ENCODE results near the gene MORN1.
"Not testable (repeated sequence)": the region's sequence is repeated elsewhere in the genome, so short reads cannot be mapped to it uniquely, and the experiment has no call there.

The MORN1 gene

DNA sequence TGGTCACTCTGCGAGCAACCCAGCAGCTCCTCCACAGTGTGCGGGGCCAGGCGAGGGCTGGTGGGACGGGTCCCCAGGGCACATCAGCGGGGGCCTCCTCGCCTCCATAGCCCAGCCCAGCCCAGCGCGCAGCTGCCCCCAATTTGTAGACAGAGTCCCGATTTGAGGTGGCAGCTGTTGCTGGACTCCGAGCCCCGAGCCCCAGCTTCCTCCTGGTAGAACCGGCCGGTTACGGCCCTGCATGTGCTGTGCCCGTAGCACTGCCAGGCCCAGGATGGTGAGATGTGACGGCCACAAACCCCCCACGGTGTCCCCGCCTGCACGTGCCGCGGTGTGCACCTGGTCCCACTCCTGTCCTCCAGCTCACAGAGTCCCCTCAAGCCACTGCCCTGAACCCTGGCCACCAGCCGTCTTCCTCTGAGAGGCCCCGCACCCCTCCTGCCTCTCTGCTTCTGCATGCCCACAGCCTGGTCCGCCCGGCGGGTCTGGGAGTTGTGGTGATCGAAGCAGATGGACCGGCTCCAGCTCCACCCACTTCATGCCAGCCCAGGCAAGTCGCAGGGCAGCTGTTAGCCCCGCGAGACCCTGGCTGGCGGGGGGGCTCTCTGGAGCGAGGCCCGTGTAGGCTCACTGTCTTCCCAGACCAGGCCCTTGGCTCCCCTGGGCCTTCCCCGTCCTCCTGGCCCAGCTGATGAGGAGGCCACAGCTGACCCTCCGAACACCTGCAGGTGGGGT is 55.5 kb downstream of the MORN1 start:
- H4K91ac ChIP-seq (ENCODE audit: low read depth, low read length, poor library complexity), result no peak overlapping the region
- no peak overlapping the region for H3K14ac ChIP-seq (ENCODE audit: low read length)
- no peaks in the 10 kb centered on the region for H3K36me3 ChIP-seq (replicated peaks in 1 of 2; ENCODE audit: control insufficient read depth in 2 of 2, insufficient read depth in 2 of 2, low read length in 2 of 2)
- no peak overlapping the region for H2AFZ ChIP-seq (ENCODE audit: low read length)
- peaks cover 4 to 16% of the 10 kb centered on the region in 2 donors for H3K4me1 ChIP-seq (ENCODE audit: control insufficient read depth in 2 of 2, insufficient read depth in 1 of 2, low read depth in 1 of 2, low read length in 2 of 2)
- peak overlapping the region; percentile 82 for H2BK5ac ChIP-seq (ENCODE audit: low read length)
- peak overlapping the region; percentile 73 for H2BK120ac ChIP-seq (ENCODE audit: low read depth, low read length)
- DNase-seq (ENCODE audit: low spot score), result no peak
- no peak overlapping the region for H4K8ac ChIP-seq (ENCODE audit: low read depth, low read length)
- H3K27me3 ChIP-seq (ENCODE audit: control insufficient read depth in 3 of 3, insufficient read depth in 3 of 3, low read depth in 1 of 3, low read length in 3 of 3), result no peaks in the 10 kb centered on the region
- no peaks in the 10 kb centered on the region for H3K9me3 ChIP-seq (replicated peaks in 1 of 2; ENCODE audit: control insufficient read depth in 2 of 2, insufficient read depth in 1 of 2, low read depth in 1 of 2, low read length in 2 of 2)
- WGBS, 2 donors (ENCODE audit: extremely low coverage in 2 of 2, insufficient read length in 2 of 2, insufficient replicate concordance in 1 of 2), result no CpG with 5 or more reads among the region's 36 CpGs
- H2BK12ac ChIP-seq (ENCODE audit: low read length), result peak overlapping the region; percentile 73
- H3K79me1 ChIP-seq (ENCODE audit: low read depth, low read length), result no peaks in the 10 kb centered on the region
- no peak overlapping the region for H3K27ac ChIP-seq (replicated peaks; ENCODE audit: low read length)
- no peak overlapping the region for H3K4me2 ChIP-seq (ENCODE audit: insufficient read depth, low read length, poor library complexity, severe bottlenecking)
- H2AK5ac ChIP-seq (ENCODE audit: low read depth, low read length), result peak overlapping the region; percentile 98
- H3K9ac ChIP-seq (ENCODE audit: low read depth, low read length, poor library complexity), result peak overlapping the region; percentile 63
- H3K18ac ChIP-seq (ENCODE audit: low read length), result peak overlapping the region; percentile 85
- peak overlapping the region; percentile 91 for H2BK15ac ChIP-seq (ENCODE audit: low read length)
- peak overlapping the region; percentile 85 for H3K4ac ChIP-seq (ENCODE audit: low read length)
- no peak overlapping the region for H3K4me3 ChIP-seq (ENCODE audit: low read length in 2 of 2)
- peak overlapping the region; percentile 44 for H3K23ac ChIP-seq (ENCODE audit: low read depth, low read length, poor library complexity)

DNA sequence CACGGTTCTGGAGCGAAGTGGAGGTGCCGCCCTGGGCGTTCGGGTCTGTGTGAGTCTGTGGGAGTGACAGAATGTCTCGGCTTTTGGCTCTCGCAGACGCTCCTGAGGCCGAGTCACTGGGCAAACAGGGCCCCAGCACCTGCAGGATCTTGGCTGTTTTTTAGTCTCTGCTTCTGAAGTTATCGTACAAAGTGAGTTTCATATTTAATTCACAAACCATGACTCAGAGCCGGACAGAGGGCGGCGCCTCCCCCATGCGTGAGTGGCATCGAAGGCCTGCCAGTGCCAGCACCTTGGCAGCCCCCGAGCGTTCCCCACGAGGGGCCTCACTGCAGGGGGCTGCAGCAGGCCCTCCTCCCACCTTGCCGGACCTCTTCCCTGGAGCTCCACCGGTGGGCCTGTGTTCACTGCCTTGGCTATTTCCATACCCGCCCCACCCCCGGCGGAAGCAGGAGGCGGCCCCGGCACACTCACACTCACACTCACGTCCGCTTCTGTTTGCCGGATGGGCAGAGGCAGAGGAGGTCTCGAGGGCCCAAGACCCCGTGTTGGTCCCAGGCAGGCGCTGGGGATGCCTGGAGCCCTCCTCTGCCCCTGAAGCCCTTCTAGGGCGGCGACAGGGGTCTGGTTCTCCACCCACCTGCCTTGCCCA is 56.3 kb downstream of the MORN1 start:
- H4K8ac ChIP-seq (ENCODE audit: low read depth, low read length), result no peak overlapping the region
- H3K9me3 ChIP-seq (replicated peaks in 1 of 2; ENCODE audit: control insufficient read depth in 2 of 2, insufficient read depth in 1 of 2, low read depth in 1 of 2, low read length in 2 of 2), result no peaks in the 10 kb centered on the region
- H2AFZ ChIP-seq (ENCODE audit: low read length), result no peak overlapping the region
- no peak overlapping the region for H4K91ac ChIP-seq (ENCODE audit: low read depth, low read length, poor library complexity)
- no CpG with 5 or more reads among the region's 33 CpGs for WGBS, 2 donors (ENCODE audit: extremely low coverage in 2 of 2, insufficient read length in 2 of 2, insufficient replicate concordance in 1 of 2)
- no peak overlapping the region for H3K27ac ChIP-seq (replicated peaks; ENCODE audit: low read length)
- H3K79me1 ChIP-seq (ENCODE audit: low read depth, low read length), result no peaks in the 10 kb centered on the region
- no peak for DNase-seq (ENCODE audit: low spot score)
- H3K18ac ChIP-seq (ENCODE audit: low read length), result peak overlapping the region; percentile 80
- no peak overlapping the region for H3K4me3 ChIP-seq (ENCODE audit: low read length in 2 of 2)
- H3K4me1 ChIP-seq (ENCODE audit: control insufficient read depth in 2 of 2, insufficient read depth in 1 of 2, low read depth in 1 of 2, low read length in 2 of 2), result peaks cover 10 to 22% of the 10 kb centered on the region in 2 donors
- H3K36me3 ChIP-seq (replicated peaks in 1 of 2; ENCODE audit: control insufficient read depth in 2 of 2, insufficient read depth in 2 of 2, low read length in 2 of 2), result no peaks in the 10 kb centered on the region
- H2AK5ac ChIP-seq (ENCODE audit: low read depth, low read length), result peak overlapping the region; percentile 98
- H3K27me3 ChIP-seq (ENCODE audit: control insufficient read depth in 3 of 3, insufficient read depth in 3 of 3, low read depth in 1 of 3, low read length in 3 of 3), result no peaks in the 10 kb centered on the region
- H2BK120ac ChIP-seq (ENCODE audit: low read depth, low read length), result no peak overlapping the region
- H3K23ac ChIP-seq (ENCODE audit: low read depth, low read length, poor library complexity), result peak overlapping the region; percentile 73
- no peak overlapping the region for H3K4me2 ChIP-seq (ENCODE audit: insufficient read depth, low read length, poor library complexity, severe bottlenecking)
- H3K14ac ChIP-seq (ENCODE audit: low read length), result no peak overlapping the region
- no peak overlapping the region for H3K4ac ChIP-seq (ENCODE audit: low read length)
- H2BK12ac ChIP-seq (ENCODE audit: low read length), result no peak overlapping the region
- peak overlapping the region; percentile 91 for H2BK15ac ChIP-seq (ENCODE audit: low read length)
- H3K9ac ChIP-seq (ENCODE audit: low read depth, low read length, poor library complexity), result peak overlapping the region; percentile 81
- H2BK5ac ChIP-seq (ENCODE audit: low read length), result no peak overlapping the region

DNA sequence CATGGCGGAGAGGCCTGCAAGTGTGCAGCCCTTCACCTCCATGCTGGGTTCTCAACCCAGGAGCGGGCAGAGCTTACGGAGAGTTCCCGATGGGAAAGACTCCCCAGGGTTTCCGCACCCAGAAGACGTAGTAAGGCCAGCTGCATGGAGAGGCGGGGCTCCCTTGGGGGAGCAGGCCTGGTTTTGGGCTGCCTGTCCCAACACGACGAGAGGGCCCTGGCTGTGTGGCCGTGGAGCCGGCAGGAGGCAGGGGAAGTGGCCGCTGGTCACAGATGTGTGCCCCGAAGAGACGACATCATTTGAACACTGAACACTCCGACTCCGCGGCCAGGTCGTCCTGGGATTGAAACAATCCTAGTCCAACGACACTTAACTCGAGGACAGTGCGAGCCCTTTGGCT is 57.0 kb downstream of the MORN1 start:
- Histone ChIP-seq H2AK5ac (ENCODE audit: low read depth, low read length) (peak overlapping the region; percentile 86), H2BK15ac (ENCODE audit: low read length) (no peak overlapping the region), H3K79me1 (ENCODE audit: low read depth, low read length) (no peaks in the 10 kb centered on the region), H3K4ac (ENCODE audit: low read length) (no peak overlapping the region), H3K23ac (ENCODE audit: low read depth, low read length, poor library complexity) (peak overlapping the region; percentile 73), H3K4me3 (ENCODE audit: low read length in 2 of 2) (no peak overlapping the region), H3K9me3 (replicated peaks in 1 of 2; ENCODE audit: control insufficient read depth in 2 of 2, insufficient read depth in 1 of 2, low read depth in 1 of 2, low read length in 2 of 2) (no peaks in the 10 kb centered on the region), H2BK5ac (ENCODE audit: low read length) (peak overlapping the region; percentile 53), H2BK12ac (ENCODE audit: low read length) (no peak overlapping the region), H3K4me1 (ENCODE audit: control insufficient read depth in 2 of 2, insufficient read depth in 1 of 2, low read depth in 1 of 2, low read length in 2 of 2) (peaks cover 11 to 23% of the 10 kb centered on the region in 2 donors), H3K36me3 (replicated peaks in 1 of 2; ENCODE audit: control insufficient read depth in 2 of 2, insufficient read depth in 2 of 2, low read length in 2 of 2) (no peaks in the 10 kb centered on the region), H3K18ac (ENCODE audit: low read length) (no peak overlapping the region), H4K91ac (ENCODE audit: low read depth, low read length, poor library complexity) (no peak overlapping the region), H3K4me2 (ENCODE audit: insufficient read depth, low read length, poor library complexity, severe bottlenecking) (no peak overlapping the region), H2BK120ac (ENCODE audit: low read depth, low read length) (no peak overlapping the region), H3K14ac (ENCODE audit: low read length) (no peak overlapping the region), H3K27me3 (ENCODE audit: control insufficient read depth in 3 of 3, insufficient read depth in 3 of 3, low read depth in 1 of 3, low read length in 3 of 3) (no peaks in the 10 kb centered on the region), H4K8ac (ENCODE audit: low read depth, low read length) (no peak overlapping the region), H2AFZ (ENCODE audit: low read length) (no peak overlapping the region), H3K9ac (ENCODE audit: low read depth, low read length, poor library complexity) (no peak overlapping the region), H3K27ac (replicated peaks; ENCODE audit: low read length) (no peak overlapping the region)
- no peak for DNase-seq (ENCODE audit: low spot score)
- no CpG with 5 or more reads among the region's 21 CpGs for WGBS, 2 donors (ENCODE audit: extremely low coverage in 2 of 2, insufficient read length in 2 of 2, insufficient replicate concordance in 1 of 2)

DNA sequence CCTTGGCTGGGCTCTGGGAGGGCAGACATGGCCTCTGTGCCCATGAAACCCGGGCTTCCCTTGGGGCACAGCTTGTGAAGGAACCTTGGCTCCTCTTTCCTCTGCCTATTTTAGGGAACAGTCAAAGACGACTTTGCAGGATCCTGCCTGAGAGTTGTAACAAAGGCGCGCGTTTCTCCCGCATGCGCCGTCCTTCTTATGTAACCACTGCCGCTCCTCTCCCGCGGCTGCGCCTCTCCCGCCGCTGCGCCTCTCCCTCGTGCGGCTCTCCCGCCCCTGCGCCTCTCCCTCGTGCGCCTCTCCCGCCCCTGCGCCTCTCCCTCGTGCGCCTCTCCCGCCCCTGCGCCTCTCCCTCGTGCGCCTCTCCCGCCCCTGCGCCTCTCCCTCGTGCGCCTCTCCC is 59.8 kb downstream of the MORN1 start:
- not testable (repeated sequence) for DNase-seq (ENCODE audit: low spot score); H3K4me3 ChIP-seq (ENCODE audit: low read length in 2 of 2); H3K36me3 ChIP-seq (replicated peaks in 1 of 2; ENCODE audit: control insufficient read depth in 2 of 2, insufficient read depth in 2 of 2, low read length in 2 of 2); H3K9me3 ChIP-seq (replicated peaks in 1 of 2; ENCODE audit: control insufficient read depth in 2 of 2, insufficient read depth in 1 of 2, low read depth in 1 of 2, low read length in 2 of 2); H3K27ac ChIP-seq (replicated peaks; ENCODE audit: low read length); H3K79me1 ChIP-seq (ENCODE audit: low read depth, low read length); H2AFZ ChIP-seq (ENCODE audit: low read length); H3K4me2 ChIP-seq (ENCODE audit: insufficient read depth, low read length, poor library complexity, severe bottlenecking); H4K8ac ChIP-seq (ENCODE audit: low read depth, low read length); H3K27me3 ChIP-seq (ENCODE audit: control insufficient read depth in 3 of 3, insufficient read depth in 3 of 3, low read depth in 1 of 3, low read length in 3 of 3); H3K9ac ChIP-seq (ENCODE audit: low read depth, low read length, poor library complexity); H3K14ac ChIP-seq (ENCODE audit: low read length); H4K91ac ChIP-seq (ENCODE audit: low read depth, low read length, poor library complexity); H2BK120ac ChIP-seq (ENCODE audit: low read depth, low read length)
- Histone ChIP-seq H3K4ac (ENCODE audit: low read length) (peak overlapping the region; percentile 66), H3K18ac (ENCODE audit: low read length) (peak overlapping the region; percentile 38), H2BK15ac (ENCODE audit: low read length) (peak overlapping the region; percentile 92), H3K23ac (ENCODE audit: low read depth, low read length, poor library complexity) (peak overlapping the region; percentile 8), H3K4me1 (ENCODE audit: control insufficient read depth in 2 of 2, insufficient read depth in 1 of 2, low read depth in 1 of 2, low read length in 2 of 2) (peaks cover 12 to 28% of the 10 kb centered on the region in 2 donors), H2AK5ac (ENCODE audit: low read depth, low read length) (peak overlapping the region; percentile 72), H2BK12ac (ENCODE audit: low read length) (peak overlapping the region; percentile 46), H2BK5ac (ENCODE audit: low read length) (peak overlapping the region; percentile 87)
- WGBS, 2 donors (ENCODE audit: extremely low coverage in 2 of 2, insufficient read length in 2 of 2, insufficient replicate concordance in 1 of 2), result no CpG with 5 or more reads among the region's 33 CpGs
